K562 (cell line): ENCODE data around the gene CDC23. TPM values are rescaled to one million over a fixed set of nuclear protein-coding genes. Genes with fewer than 3 reads are reported as not detected.

Source experiments
- CBFB ChIP-seq: sonication (generic); formaldehyde crosslinking; IDR thresholded peaks from 2 replicates; pipeline ENCODE4 v1.4.0; 2020; ENCODE audit warnings: mild to moderate bottlenecking, missing genetic modification reagents
- ILK ChIP-seq: fragments of 450-650 bp; IDR thresholded peaks from 2 replicates; pipeline ENCODE4 v1.6.1; 2016; ENCODE audit warnings: missing genetic modification characterization, low read depth, mild to moderate bottlenecking, missing compliant biosample characterization, moderate library complexity, borderline replicate concordance
- MAFF ChIP-seq: IDR thresholded peaks from 2 replicates; pipeline ENCODE4 v1.6.1; 2012; ENCODE audit warnings: low read length, improper control_type of control experiment
- MNT ChIP-seq, 2 experiments: fragments of 450-650 bp; conservative IDR thresholded peaks; 2 replicates each; pipeline ENCODE4 v1.6.1; 2017; ENCODE audit warnings: mild to moderate bottlenecking in 2 of 2, moderate library complexity in 2 of 2
- PML ChIP-seq: IDR thresholded peaks from 2 replicates; pipeline ENCODE4 v1.6.1; 2012; ENCODE audit warnings: low read length, inconsistent platforms
- POLR2B ChIP-seq: fragments of 450-650 bp; IDR thresholded peaks from 2 replicates; pipeline ENCODE4 v1.6.1; 2018; ENCODE audit warnings: low read depth; ENCODE audit not compliant: partially characterized antibody
- SIN3B ChIP-seq: fragments of 450-650 bp; IDR thresholded peaks from 2 replicates; pipeline ENCODE4 v1.6.1; 2017; ENCODE audit warnings: low read depth, mild to moderate bottlenecking, moderate library complexity
- SP2 ChIP-seq: IDR thresholded peaks from 2 replicates; pipeline ENCODE4 v1.6.1; 2011; ENCODE audit warnings: mild to moderate bottlenecking, low read depth, low read length, moderate library complexity; ENCODE audit not compliant: poor library complexity, severe bottlenecking; ENCODE audit errors: extremely low read depth
- TCF3 ChIP-seq: sonication (generic); formaldehyde crosslinking; IDR thresholded peaks from 2 replicates; pipeline ENCODE4 v1.4.0; 2020; ENCODE audit warnings: mild to moderate bottlenecking, missing genetic modification reagents
- ZC3H4 ChIP-seq: sonication (generic); formaldehyde crosslinking; IDR thresholded peaks from 2 replicates; pipeline ENCODE4 v1.9.0; 2021; ENCODE audit warnings: missing genetic modification reagents, borderline replicate concordance
- ZNF124 ChIP-seq: sonication (generic); formaldehyde crosslinking; IDR thresholded peaks from 2 replicates; pipeline ENCODE4 v1.8.1; 2022; ENCODE audit warnings: missing genetic modification reagents
- ZNF165 ChIP-seq: fragments of 250-450 bp; sonication (Bioruptor Pico); IDR thresholded peaks from 2 replicates; pipeline ENCODE4 v1.4.0; 2020; ENCODE audit warnings: borderline replicate concordance
- polyA plus RNA-seq, 8 experiments: library from polyadenylated mRNA; depleted of rRNA in 4 of 8; stranded (reverse) in 5 of 8; unstranded in 3 of 8; fragments of >200 nt; fragmentation: Nextera tagmentation in 2 of 8; fragmentation: Illumina TruSeq in 1 of 8; extraction: Ambion mirVana in 2 of 8; extraction: Trizol in 1 of 8; gene quantifications; 2 replicates each; pipeline versions ENCODE4 v1.2.1 to v1.2.3, GENCODE V29; 2011 to 2014; ENCODE audit warnings: inconsistent platforms in 1 of 8, missing spikeins in 1 of 8
- total RNA-seq, 7 experiments: library from RNA; depleted of rRNA in 6 of 7; stranded (reverse); fragments of >200 nt in 6 of 7; fragmentation: Illumina TruSeq in 2 of 7; extraction: Trizol in 2 of 7; gene quantifications; 2 replicates each; pipeline versions ENCODE4 v1.2.1 to v1.2.3, GENCODE V29; 2011 to 2021; ENCODE audit warnings: low replicate concordance in 1 of 7
- TF ChIP-seq, protein P1 (sequence below), 3 experiments: fragments of 200-800 bp in 1 of 3; fragments of 250-450 bp in 1 of 3; fragments of 450-650 bp in 1 of 3; sonication (Bioruptor Pico) in 1 of 3; sonication (Bioruptor generic) in 1 of 3; formaldehyde crosslinking in 1 of 3; IDR thresholded peaks; 2 replicates each; pipeline versions ENCODE4 v1.6.1 to v1.8.0; 2016 to 2022; ENCODE audit warnings: mild to moderate bottlenecking in 2 of 3, missing genetic modification characterization in 2 of 3, missing compliant biosample characterization in 1 of 3, moderate library complexity in 1 of 3

CDC23 gene
- total and polyA plus RNA-seq, 9 of the 15 experiments (the other 6 are each of a cell fraction or from before 2014, with no cell fraction given), result 34.5 to 157 (median 65.5) TPM

DNA sequence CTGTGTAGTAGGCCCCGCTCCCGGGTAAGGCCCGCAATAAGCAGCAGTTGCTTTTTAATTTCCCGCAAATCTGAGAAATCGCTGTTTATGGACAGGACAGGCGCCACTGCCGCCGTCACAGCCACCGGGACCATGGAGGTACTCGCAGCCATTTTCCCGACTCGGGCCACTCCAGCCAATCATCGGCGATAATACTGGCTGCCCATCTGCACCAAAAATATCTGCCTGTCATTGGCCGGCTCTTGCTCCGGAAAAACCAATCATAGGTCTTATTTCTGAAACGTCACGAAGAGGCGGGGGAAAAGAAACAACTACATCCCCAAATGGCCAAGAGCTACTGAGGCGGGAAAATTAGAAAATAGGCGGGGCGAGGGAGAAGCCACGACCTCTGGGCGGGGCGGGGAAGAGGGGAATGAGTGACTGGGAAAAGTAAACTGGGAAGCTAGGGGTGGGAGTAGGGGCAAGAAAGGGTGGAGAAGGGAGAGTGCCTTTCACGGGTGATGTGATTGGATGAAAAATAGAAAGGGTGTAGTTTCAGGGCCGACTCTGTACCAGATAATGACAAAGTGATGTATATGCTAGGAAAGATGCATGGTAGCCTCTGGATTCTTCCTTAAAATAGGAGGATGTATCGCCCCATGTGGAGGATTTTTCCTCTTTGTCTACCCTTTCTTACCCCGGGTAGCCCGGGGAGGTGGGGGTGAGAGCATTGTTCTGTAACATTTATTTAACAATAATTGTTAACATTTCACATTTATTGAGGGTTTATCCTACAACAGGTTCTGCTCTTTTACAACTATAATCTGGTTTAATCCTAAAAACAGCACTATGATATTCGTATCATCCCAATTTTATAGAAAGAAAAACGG, at the start of gene CDC23 (continued):
- TF ChIP-seq ZC3H4 (CRISPR knock-in tag), result no peak
- TF ChIP-seq POLR2B, result peak; percentile 84
- peak; percentile 39 for TF ChIP-seq SP2
- peak in 1 of 2 experiments; percentile 75; a peak in 2 of 4 replicates for TF ChIP-seq MNT (conservative IDR thresholded peaks at IDR 0.05)
- TF ChIP-seq ILK, result no peak
- TF ChIP-seq SIN3B, result peak; percentile 99
- no peak for TF ChIP-seq CBFB (CRISPR knock-in tag)
- no peak for TF ChIP-seq TCF3 (CRISPR knock-in tag)
- TF ChIP-seq, protein P1, sequence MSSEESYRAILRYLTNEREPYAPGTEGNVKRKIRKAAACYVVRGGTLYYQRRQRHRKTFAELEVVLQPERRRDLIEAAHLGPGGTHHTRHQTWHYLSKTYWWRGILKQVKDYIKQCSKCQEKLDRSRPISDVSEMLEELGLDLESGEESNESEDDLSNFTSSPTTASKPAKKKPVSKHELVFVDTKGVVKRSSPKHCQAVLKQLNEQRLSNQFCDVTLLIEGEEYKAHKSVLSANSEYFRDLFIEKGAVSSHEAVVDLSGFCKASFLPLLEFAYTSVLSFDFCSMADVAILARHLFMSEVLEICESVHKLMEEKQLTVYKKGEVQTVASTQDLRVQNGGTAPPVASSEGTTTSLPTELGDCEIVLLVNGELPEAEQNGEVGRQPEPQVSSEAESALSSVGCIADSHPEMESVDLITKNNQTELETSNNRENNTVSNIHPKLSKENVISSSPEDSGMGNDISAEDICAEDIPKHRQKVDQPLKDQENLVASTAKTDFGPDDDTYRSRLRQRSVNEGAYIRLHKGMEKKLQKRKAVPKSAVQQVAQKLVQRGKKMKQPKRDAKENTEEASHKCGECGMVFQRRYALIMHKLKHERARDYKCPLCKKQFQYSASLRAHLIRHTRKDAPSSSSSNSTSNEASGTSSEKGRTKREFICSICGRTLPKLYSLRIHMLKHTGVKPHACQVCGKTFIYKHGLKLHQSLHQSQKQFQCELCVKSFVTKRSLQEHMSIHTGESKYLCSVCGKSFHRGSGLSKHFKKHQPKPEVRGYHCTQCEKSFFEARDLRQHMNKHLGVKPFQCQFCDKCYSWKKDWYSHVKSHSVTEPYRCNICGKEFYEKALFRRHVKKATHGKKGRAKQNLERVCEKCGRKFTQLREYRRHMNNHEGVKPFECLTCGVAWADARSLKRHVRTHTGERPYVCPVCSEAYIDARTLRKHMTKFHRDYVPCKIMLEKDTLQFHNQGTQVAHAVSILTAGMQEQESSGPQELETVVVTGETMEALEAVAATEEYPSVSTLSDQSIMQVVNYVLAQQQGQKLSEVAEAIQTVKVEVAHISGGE (CRISPR knock-in tag; IDR thresholded peaks at IDR 0.05), result 0 out of 6 replicates have a peak, but pooled peaks of 1 of the 3 experiments have one; percentile 23
- peak; percentile 88 for TF ChIP-seq PML
- TF ChIP-seq MAFF, result no peak; the same call in 1 of the 2 replicates
- no peak for TF ChIP-seq ZNF165 (CRISPR knock-in tag)
- no peak for TF ChIP-seq ZNF124 (CRISPR knock-in tag)
- TF ChIP-seq, all 486 proteins: peak for 91
